Cerebellar cortex (tissue), 1 donor: ENCODE results near the gene LRP1-AS.

Experiments
- DNase-seq: peaks from one replicate; pipeline ENCODE4 v3.0.0-alpha.2; 2015; ENCODE audit warnings: low spot score

Gene LRP1-AS

GRCh38 chr12:57119294-57120085 lies 27.9 kb downstream of the LRP1-AS start:
- no peak for DNase-seq

GRCh38 chr12:57118711-57119271 lies 28.6 kb downstream of the LRP1-AS start:
- DNase-seq, result no peak

- no peak for DNase-seq
These were observed 30.7 kb downstream of the LRP1-AS start for GRCh38 chr12:57116580-57117281.

- DNase-seq, result no peak
These were observed 34.7 kb downstream of the LRP1-AS start for GRCh38 chr12:57112492-57113294.

GRCh38 chr12:57111031-57111734 lies 36.2 kb downstream of the LRP1-AS start, which contains the start of gene STAT6:
Gene STAT6 (minus strand): TSS chr12:57111362. CDS start chr12:57108278, 3,084 bp downstream.
- no peak for DNase-seq

- DNase-seq, result no peak
These were observed 37.1 kb downstream of the LRP1-AS start for GRCh38 chr12:57110104-57111030.

GRCh38 chr12:57109207-57110103 lies 38.0 kb downstream of the LRP1-AS start:
- no peak for DNase-seq

- no peak for DNase-seq
These were observed 39.8 kb downstream of the LRP1-AS start for GRCh38 chr12:57107456-57108155.

- DNase-seq, result no peak
These were observed 41.3 kb downstream of the LRP1-AS start for GRCh38 chr12:57106021-57106708.

- no peak for DNase-seq
These were observed 42.2 kb downstream of the LRP1-AS start for GRCh38 chr12:57105011-57105753.

GRCh38 chr12:57104292-57104910 lies 43.0 kb downstream of the LRP1-AS start:
- no peak for DNase-seq

GRCh38 chr12:57103856-57104255 lies 43.6 kb downstream of the LRP1-AS start:
- DNase-seq, result no peak

- DNase-seq, result no peak
These were observed 45.3 kb downstream of the LRP1-AS start for GRCh38 chr12:57101892-57102695.

- DNase-seq, result no peak
These were observed 47.7 kb downstream of the LRP1-AS start for GRCh38 chr12:57099766-57100165.

- DNase-seq, result no peak
These were observed 48.2 kb downstream of the LRP1-AS start for GRCh38 chr12:57099047-57099714.
